Breast epithelium (tissue), 4 donors: ENCODE results near the gene EIF2B2. TPM values are rescaled to one million over a fixed set of nuclear protein-coding genes. Genes with fewer than 3 reads are reported as not detected.

Experiments
- DNase-seq, 2 donors: peaks; one replicate each; pipeline ENCODE4 v3.0.0-alpha.2; 2019; ENCODE audit warnings: low spot score in 2 of 2
- H3K27ac ChIP-seq, 2 donors: fragments of 200-600 bp; sonication (generic) in 1 of 2; one replicate each; pipeline ENCODE4 v1.5.1; 2016 to 2019; ENCODE audit warnings: mild to moderate bottlenecking in 1 of 2
- H3K27me3 ChIP-seq, 2 donors: fragments of 200-600 bp; sonication (generic) in 1 of 2; one replicate each; pipeline versions ENCODE4 v1.5.1 to v1.6.0; 2017 to 2019; ENCODE audit warnings: control low read depth in 1 of 2, mild to moderate bottlenecking in 1 of 2
- H3K36me3 ChIP-seq: fragments of 200-600 bp; one replicate; pipeline ENCODE4 v1.5.1; 2019
- H3K4me1 ChIP-seq, 2 donors: fragments of 200-600 bp; sonication (generic); one replicate each; pipeline ENCODE4 v1.5.1; 2016 to 2019; ENCODE audit warnings: control low read depth in 1 of 2
- H3K4me3 ChIP-seq, 3 donors: fragments of 200-600 bp; sonication (generic); 1 replicate in 2 of 3; 2 replicates in 1 of 3; pipeline ENCODE4 v1.5.1; 2016 to 2019; ENCODE audit warnings: mild to moderate bottlenecking in 3 of 3, moderate library complexity in 2 of 3
- H3K9me3 ChIP-seq, 2 donors: fragments of 200-600 bp; sonication (generic) in 1 of 2; one replicate each; pipeline ENCODE4 v1.5.1; 2016 to 2019; ENCODE audit warnings: control low read depth in 1 of 2
- CTCF ChIP-seq, 3 donors: fragments of 450-650 bp; IDR thresholded peaks; one replicate each; pipeline ENCODE4 v1.5.1; 2016 to 2017; ENCODE audit warnings: antibody characterized with exemption in 3 of 3, mild to moderate bottlenecking in 3 of 3, moderate library complexity in 3 of 3
- POLR2A ChIP-seq: fragments of 450-650 bp; IDR thresholded peaks from one replicate; pipeline ENCODE4 v1.6.1; 2016; ENCODE audit warnings: antibody characterized with exemption, mild to moderate bottlenecking, moderate library complexity
- POLR2AphosphoS5 ChIP-seq, 3 donors: sonication (generic); formaldehyde crosslinking; IDR thresholded peaks; one replicate each; pipeline ENCODE4 v1.6.1; 2017; ENCODE audit warnings: antibody characterized with exemption in 3 of 3
- intact Hi-C: fragments of 100-400 bp; cut with DNase I; formaldehyde crosslinking; loops from one replicate; pipeline ENCODE4 v1.15.1; 2023; ENCODE audit warnings: low total_unique reads
- total RNA-seq, 3 donors: library from RNA; depleted of rRNA; stranded (reverse); fragments of >200 nt; gene quantifications; one replicate each; pipeline ENCODE4 v1.1.0, GENCODE V29; 2016

The EIF2B2 gene
- total RNA-seq, 3 donors from 2014 or later = 31.8 to 40.3 (median 36.0) TPM

GRCh38 chr14:74978416-74978947 is 24.2 kb upstream of the EIF2B2 start:
- intact Hi-C loops = no loop called here
- Histone ChIP-seq H3K27ac (peak overlapping the region in 1 of 2 donors; percentile 48), H3K9me3 (no peaks in the 10 kb centered on the region), H3K27me3 (no peaks in the 10 kb centered on the region), H3K4me3 (no peak overlapping the region), H3K4me1 (peaks cover 2 to 10% of the 10 kb centered on the region in 2 donors), H3K36me3 (no peaks in the 10 kb centered on the region)
- DNase-seq = no peak
- no peak for TF ChIP-seq CTCF (IDR thresholded peaks at IDR 0.05)
- no peak for TF ChIP-seq POLR2AphosphoS5 (IDR thresholded peaks at IDR 0.05)
- TF ChIP-seq POLR2A = no peak

GRCh38 chr14:74979029-74979428 is 23.7 kb upstream of the EIF2B2 start:
- peaks cover 2 to 10% of the 10 kb centered on the region in 2 donors for H3K4me1 ChIP-seq
- TF ChIP-seq POLR2AphosphoS5 (IDR thresholded peaks at IDR 0.05) (no peak), POLR2A (no peak), CTCF (IDR thresholded peaks at IDR 0.05) (no peak)
- no peak for DNase-seq
- no peaks in the 10 kb centered on the region for H3K9me3 ChIP-seq
- no peaks in the 10 kb centered on the region for H3K27me3 ChIP-seq
- intact Hi-C loops = no loop called here
- H3K4me3 ChIP-seq = no peak overlapping the region
- no peaks in the 10 kb centered on the region for H3K36me3 ChIP-seq
- peak overlapping the region; percentile 42 to 45 for H3K27ac ChIP-seq

- DNase-seq = no peak
- no peaks in the 10 kb centered on the region for H3K9me3 ChIP-seq
- H3K4me1 ChIP-seq = peaks cover 2 to 10% of the 10 kb centered on the region in 2 donors
- H3K27me3 ChIP-seq = no peaks in the 10 kb centered on the region
- no peak overlapping the region for H3K4me3 ChIP-seq
- peak overlapping the region; percentile 42 to 45 for H3K27ac ChIP-seq
- intact Hi-C loops = no loop called here
- no peak for TF ChIP-seq POLR2A
- TF ChIP-seq CTCF (IDR thresholded peaks at IDR 0.05) = no peak
- TF ChIP-seq POLR2AphosphoS5 (IDR thresholded peaks at IDR 0.05) = no peak
- H3K36me3 ChIP-seq = no peaks in the 10 kb centered on the region
Observed at GRCh38 chr14:74979442-74980397, 23.0 kb upstream of the EIF2B2 start.

GRCh38 chr14:74980398-74980730 is 22.4 kb upstream of the EIF2B2 start:
- Histone ChIP-seq H3K9me3 (no peaks in the 10 kb centered on the region), H3K27ac (peak overlapping the region; percentile 42 to 45), H3K4me1 (peaks cover 2 to 10% of the 10 kb centered on the region in 2 donors), H3K4me3 (no peak overlapping the region), H3K27me3 (no peaks in the 10 kb centered on the region), H3K36me3 (no peaks in the 10 kb centered on the region)
- DNase-seq = no peak
- intact Hi-C loops = no loop called here
- TF ChIP-seq POLR2AphosphoS5 (IDR thresholded peaks at IDR 0.05) (no peak), CTCF (IDR thresholded peaks at IDR 0.05) (no peak), POLR2A (no peak)
